Testis (tissue), 2 donors: Measurements from ENCODE around the gene BCL2L11.

Source experiments
- CTCF ChIP-seq, 3 experiments: fragments of 450-650 bp in 2 of 3; fragments of 200-600 bp in 1 of 3; sonication (generic) in 1 of 3; IDR thresholded peaks; one replicate each; pipeline ENCODE4 v1.5.1; 2016 to 2019; ENCODE audit warnings: antibody characterized with exemption in 3 of 3, mild to moderate bottlenecking in 2 of 3, moderate library complexity in 1 of 3
- POLR2A ChIP-seq: fragments of 450-650 bp; IDR thresholded peaks from one replicate; pipeline ENCODE4 v1.6.1; 2017; ENCODE audit warnings: antibody characterized with exemption, mild to moderate bottlenecking, moderate library complexity

GRCh38 chr2:111105926-111106325 lies 14.8 kb upstream of the BCL2L11 start:
- TF ChIP-seq CTCF (IDR thresholded peaks at IDR 0.05) (no peak), POLR2A (no peak)
